Measurements from ENCODE around the gene OR11A1.
"Not testable (repeated sequence)": the region's sequence is repeated elsewhere in the genome, so short reads cannot be mapped to it uniquely, and the experiment has no call there.

Gene OR11A1

DNA sequence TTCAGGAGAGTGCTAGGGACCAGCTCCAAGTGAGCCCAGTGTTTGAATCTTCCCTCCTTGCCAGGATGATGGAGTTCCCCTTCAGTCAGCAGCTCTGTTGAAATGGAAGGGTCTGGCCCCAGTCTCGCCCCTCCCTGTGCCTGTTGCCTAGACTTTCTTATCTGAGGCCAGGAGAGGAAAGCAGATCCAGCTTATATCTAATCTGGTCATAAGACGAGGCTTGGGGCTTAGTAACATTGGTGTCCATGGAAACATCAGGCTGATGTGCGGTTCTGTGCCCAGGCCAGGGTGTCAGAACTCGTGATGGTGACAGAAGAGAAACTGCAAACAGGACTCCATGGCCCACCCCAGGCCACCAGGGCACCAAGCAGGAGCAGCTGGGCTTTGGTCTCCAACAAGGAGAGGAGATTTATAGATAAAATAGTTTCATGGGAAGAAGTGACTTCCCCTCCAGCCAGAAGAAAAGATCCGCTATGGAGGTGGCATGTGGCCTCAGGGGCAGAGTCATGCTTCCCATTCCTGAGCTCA, 21.1 kb upstream of the OR11A1 start:
- no peak for DNase-seq

DNA sequence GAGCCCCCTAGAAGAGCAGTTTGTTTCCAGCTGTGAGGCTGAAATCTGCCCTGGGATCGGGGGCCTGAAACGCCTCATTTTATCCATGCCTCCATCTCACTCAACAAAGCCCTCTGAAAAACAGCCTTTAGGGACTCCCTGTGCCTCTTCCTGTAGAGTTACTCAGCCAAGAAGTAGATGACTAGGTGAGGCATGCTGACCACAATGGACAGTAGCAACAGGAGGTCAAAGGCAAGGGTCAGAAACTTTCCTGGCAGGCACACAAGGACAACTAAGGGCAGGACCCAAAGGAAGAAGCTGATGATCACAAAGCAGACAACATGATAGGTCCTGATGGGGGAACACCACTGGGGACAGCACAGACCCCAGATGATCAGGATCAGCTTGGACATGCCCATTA, 18.1 kb upstream of the OR11A1 start:
- no peak for DNase-seq

DNA sequence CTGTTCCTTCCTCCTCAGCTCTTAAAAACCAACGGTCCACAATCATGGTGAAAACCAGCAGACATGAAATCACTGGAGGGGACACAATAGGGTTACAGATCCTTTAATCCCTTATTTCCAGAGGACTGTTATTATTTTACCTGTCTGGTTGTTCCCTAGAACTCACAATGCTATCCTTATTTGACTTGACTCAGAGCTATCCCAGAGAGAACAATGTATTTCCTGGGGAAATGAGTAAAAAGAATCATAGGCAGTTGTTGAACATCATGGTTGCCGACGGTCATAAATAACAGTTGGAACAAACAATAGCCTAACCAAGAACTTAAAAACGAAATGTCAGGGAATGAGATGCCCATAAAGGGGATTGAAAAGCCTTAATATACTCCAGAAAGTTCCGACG, 9.4 kb upstream of the OR11A1 start:
- DNase-seq, result no peak

DNA sequence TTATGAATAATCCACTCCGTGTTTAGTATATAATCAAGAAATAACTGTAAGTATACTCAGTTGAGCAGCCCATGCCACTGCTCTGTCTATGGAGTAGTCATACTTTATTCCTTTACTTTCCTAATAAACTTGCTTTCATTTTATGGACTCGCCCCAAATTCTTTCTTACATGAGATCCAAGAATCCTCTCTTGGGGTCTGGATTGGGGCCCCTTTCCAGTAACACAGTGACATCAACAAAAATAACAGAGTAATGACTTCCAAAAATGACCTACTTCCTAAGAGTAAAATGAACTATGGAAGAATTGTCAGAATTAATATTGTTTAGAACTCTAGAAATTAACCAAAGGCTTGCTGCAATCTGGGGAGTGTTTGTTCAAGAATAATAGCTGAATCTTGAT, 8.9 kb upstream of the OR11A1 start:
- no peak for DNase-seq

DNA sequence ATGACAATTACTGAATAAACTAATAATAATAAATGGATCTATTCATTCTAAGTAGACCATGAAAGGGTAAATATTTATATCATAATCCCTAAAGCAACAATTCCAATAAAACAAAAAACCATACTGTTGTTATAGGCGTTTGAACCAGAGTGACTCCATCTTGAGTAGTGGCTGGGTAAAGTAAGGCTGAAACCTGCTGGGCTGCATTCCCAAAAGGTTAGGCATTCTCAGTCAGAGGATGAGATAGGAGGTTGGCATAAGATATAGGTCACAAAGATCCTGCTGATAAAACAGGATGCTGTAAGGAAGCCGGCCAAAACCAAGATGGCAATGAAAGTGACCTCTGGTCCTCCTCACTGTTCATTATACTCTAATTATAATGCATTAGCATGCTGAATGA, 8.4 kb upstream of the OR11A1 start:
- DNase-seq, result no peak

DNA sequence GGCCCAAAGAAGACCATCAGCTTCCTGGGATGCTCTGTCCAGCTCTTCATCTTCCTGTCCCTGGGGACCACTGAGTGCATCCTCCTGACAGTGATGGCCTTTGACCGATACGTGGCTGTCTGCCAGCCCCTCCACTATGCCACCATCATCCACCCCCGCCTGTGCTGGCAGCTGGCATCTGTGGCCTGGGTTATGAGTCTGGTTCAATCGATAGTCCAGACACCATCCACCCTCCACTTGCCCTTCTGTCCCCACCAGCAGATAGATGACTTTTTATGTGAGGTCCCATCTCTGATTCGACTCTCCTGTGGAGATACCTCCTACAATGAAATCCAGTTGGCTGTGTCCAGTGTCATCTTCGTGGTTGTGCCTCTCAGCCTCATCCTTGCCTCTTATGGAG, 5.2 kb upstream of the OR11A1 start:
- DNase-seq, result no peak

DNA sequence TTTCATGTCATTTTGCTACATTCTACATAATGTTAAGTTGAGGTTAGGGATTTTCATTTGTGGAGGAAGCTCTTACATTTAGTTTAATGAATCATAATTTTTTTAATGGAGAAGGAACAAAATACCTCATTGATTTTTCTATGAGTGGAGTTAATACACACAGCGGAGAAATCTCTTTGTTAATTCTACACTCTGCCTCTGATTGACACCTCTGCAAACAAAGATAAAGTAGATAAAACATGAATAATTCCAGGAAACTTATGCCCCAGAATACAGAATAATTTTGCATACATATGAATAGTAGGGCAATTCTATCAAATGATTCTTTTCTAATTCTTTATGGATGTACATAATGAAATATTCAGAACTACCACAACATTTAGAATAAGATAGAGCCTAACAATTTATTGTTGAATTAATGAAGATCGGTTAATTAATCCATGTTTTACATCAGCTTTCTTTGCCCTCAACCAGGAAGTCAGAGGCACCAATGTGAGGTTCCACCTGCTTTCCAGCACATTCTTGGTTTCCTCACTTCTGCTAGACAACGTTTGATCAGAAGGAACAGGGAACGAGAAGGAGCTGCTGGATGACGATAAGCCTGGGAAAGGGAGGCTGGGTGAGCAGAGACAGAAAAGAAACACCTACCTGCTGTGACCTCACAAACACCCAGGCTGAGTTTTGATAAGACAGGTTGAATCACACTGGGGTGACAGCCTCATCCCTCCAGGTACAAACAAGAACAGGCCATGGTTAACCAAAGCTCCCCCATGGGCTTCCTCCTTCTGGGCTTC, 4.3 kb upstream of the OR11A1 start:
- no peak for DNase-seq

DNA sequence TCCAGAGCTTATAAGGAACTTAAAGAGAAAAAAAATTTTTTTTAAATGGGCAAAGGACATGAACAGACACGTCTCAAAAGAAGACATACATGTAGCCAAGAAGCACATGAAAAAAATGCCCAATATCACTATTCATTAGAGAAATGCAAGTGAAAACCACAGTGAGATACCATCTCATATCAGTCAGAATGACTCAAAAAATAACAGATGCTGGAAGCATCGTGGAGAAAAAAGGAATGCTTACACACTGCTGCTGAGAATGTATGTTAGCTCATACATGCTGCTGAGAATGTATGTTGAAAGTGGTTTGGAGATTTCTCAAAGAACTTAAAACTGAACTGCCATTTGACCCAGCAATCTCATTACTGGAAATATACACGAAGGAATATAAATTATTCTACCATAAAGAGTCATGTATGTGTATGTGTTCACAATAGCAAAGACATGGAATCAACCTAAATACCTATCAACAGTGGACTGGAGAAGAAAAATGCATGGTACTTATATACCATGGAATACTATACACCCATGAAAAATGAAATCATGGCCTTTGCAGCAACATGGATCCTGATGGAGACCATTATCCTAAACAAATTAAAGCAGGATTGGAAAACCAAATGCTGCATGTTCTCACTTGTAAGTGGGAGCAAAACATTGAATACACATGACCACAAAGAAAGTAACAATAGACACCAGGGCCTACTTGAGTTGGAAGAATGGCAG, 5.2 kb downstream of the OR11A1 start:
- DNase-seq, result no peak

DNA sequence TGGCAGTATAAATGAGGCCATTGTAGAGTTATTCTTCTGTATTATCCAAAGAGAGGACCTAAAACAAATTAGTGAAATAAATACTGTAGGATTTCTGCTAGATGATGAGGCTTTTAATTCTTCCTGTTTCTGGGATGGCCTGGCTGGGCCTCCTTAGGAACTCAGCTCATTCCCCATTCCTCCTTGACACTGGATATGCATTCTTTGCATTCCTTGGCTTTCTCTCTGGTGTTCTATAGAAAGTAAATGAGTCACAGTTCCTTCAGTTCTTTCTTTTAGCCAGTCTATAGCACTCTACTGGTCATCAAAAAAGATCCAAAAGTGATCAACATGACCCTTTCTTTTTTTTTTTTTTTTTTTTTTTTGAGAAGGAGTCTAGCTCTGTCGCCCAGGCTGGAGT, 9.2 kb downstream of the OR11A1 start:
- DNase-seq, result no peak

DNA sequence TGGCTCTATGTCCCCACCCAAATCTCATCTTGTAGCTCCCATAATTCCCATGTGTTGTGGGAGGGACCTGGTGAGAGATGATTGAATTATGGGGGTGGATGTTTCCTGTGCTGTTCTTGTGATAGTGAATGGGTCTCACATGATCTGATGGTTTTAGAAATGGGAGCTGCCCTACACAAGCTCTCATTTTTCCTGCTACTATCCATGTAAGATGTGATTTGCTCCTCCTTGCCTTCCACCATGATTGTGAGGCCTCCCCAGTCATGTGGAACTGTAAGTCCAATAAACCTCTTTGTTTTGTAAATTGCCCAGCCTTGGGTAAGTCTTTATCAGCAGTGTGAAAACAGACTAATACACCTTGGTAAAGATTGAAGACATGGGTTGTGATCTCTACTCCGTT, 12.8 kb downstream of the OR11A1 start:
- DNase-seq, result not testable (repeated sequence)

DNA sequence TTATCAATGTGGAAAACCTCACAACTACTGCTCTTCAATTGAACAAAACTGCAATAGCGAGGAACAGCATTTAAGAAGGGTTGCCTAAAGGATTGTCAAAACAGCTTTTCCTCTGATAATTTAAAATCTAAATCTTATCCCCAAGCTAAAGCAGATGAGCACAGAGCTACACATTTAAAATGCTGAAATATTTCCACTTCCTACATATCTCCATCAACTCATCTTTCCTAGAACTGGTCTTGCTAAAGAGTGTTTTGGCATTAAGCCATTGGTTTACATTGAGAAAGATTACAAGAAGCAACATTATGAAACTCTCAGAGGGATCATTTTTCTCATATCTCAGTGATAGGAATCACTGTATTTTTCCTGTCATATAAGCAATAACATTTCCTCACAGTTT, 14.2 kb downstream of the OR11A1 start:
- DNase-seq, result no peak

DNA sequence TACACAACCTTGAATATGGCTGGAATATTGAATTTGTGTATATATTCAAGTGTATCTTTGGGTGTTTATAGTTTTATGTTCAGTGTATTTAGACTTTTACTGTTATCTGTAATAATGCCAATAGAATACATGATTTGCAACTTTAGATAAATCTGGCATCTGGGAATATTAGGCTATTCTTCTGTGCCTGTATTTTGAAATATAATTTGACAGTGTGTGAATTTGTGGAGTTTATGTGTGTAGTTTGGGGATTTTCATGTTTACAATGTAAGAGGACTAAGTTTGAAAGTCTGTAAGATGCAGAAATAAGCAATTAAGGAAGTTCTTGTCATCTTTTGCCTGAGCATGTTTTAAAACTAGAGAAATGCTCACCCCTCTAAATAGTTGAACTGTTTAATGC, 17.9 kb downstream of the OR11A1 start, which contains the start of gene OR10C1:
TSS of gene OR10C1 (plus strand) at position 301 of the 400 bp plus-strand sequence. CDS start 710 bp downstream, outside the sequence.
- DNase-seq, result no peak

DNA sequence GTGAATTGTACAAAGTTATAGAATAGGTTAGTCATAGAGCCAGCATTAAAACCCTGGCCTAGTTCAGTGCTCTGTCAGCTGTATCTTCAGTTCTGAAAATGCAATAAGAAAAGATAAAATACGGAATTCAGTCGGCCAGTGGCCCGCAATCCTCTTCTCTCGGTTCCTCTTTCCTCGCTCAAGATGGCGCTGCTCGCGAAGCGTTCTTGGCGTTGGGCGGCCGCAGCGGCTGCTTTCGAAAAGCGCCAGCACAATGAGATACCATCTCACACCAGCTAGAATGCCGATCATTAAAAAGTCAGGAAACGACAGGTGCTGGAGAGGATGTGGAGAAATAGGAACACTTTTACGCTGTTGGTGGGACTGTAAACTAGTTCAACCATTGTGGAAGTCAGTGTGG, 20.1 kb downstream of the OR11A1 start:
- DNase-seq, result not testable (repeated sequence)

DNA sequence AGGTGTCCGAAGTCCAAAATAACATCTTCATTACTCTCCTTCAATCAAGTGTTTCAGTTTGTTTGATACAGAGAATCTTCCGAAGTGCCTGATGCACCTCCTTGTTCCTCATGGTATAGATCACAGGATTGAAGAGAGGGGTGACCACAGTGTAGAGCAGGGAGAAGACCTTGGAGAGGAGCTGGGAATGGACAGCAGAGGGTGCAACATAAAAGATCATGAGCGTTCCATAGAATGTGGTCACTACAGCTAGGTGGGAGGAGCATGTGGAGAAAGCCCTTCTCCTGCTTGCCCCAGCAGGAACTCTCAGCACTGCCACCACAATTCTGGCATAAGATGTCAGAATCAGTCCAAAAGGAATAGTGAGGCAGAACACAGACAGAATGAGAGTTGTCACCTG, 30.2 kb downstream of the OR11A1 start:
- no peak for DNase-seq

DNA sequence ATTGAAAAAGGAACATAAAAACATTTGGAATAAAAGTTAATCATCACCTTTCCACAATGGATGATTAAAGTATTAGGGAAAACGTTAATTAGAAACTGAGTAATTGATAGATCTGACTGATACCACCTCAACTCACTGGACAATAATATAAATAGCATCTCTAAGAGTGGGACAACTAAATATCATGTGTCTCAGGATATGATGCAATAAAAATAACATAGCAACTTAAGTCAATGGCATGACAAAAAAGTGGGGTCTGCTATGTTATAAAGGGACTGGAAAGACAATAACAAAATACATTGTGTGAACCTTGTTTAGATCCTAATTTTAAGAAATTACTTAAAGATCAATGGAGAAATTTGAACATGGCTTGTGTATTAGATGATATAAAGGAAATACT, 31.8 kb downstream of the OR11A1 start:
- no peak for DNase-seq

DNA sequence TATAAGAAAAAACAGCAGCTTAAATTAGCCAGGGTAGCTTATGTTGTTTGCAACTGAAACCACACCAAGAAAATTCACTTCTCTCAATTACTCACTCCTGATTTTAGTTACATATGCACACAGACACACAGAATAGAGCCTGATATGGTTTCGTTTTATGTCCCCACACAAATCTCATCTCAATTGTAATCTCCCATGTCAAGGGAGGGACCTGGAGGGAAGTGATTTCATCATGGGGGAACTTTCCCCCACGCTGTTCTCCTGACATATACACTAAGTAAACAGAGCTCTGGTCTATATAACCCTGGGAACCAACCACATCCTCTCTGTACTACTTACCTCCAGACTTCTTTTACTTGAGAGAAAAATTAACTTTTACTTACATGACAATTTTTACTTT, 32.3 kb downstream of the OR11A1 start:
- no peak for DNase-seq

DNA sequence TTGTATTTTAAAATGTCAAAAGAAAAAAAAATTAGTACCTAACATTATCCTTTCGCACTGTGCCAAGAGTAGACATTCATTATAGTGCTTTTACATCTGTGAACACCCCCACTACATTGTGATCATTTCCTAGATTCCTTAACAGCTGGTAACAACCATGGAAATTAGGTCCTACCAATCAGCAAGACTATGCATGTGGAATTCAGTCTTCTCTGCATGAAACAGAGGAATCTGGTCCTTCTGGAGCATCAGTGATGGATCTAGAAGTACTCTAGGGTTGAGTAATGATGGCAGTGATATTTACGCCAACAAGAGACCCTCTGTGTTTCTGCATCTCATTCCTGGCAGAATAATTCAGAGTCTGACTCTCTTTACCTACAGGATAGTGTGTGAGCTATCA, 32.7 kb downstream of the OR11A1 start:
- no peak for DNase-seq

DNA sequence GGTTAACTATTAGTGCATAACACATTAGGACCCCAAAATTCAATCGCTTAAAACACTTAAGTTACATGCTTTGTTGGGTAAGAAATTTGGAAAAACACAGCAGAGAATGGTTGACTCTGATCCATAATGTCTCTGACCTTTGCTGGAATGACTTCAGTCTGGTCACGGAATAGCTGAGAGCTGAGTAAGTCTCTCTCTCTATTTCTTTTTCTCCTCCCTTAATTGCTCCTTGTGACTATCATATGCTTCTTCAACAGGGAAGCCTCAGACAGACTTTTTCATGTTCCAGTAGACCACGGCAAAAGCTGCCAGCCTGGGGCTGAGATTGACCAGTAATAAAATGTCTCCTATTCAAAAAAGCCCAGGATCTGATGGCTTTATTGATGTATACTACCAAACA, 37.4 kb downstream of the OR11A1 start:
- DNase-seq, result no peak

DNA sequence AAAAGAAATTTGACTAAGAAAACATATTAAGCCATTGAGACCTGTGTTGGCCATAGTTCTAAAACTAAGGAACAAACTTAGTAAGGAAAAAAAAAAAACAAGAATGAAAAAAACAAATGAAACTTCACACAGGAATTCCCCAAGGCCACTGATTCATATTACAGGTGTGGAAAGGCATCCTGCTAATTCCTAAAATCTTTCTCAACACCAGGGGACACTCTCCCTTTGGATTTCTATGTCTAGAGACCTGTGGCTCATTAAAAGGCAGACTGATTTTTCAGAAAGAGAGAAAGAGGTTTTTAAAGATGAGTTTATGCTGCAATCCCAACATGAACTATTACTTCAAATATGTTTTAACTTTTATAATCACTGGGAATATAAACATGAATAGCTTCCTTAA, 42.3 kb downstream of the OR11A1 start, which contains the start of gene OR12D1:
TSS of gene OR12D1 (plus strand) at position 341 of the 400 bp plus-strand sequence.
- DNase-seq, result no peak

DNA sequence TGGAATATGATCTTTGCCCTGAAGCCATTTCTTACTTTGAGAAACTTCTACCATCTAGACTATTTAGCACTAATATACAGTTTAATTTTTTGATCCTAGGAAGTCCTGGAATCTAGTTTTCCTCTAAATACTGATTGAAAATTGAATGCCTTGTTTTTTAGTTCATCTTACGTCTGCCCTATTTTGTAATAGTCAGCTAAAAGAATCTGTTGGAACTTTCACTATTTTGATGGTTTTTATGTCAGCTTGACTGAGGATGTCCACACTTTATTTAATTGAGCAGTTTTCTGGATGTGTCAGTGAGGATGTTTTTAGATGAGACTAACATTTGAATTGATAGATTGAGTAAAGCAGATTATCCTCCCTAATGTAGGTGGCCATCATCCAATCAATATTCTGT, 53.1 kb downstream of the OR11A1 start:
- DNase-seq, result no peak

DNA sequence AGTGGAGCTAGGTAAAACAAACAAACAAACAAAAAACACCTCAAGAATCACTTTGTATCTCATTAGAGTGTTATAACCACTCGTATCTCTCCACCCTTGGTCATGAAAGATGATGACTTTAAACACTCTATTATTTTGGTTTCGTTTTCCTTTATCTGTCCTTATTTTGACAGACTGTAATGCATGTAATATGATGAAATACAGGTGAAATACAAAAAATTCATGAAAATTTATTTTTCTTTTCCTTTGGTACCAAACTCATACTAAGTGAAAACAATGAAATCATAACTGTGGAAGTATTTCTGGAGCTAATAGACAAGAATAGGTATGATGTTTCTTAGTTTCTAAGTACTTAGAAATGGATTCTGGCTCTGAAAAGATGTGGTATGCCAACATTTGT, 57.3 kb downstream of the OR11A1 start:
- no peak for DNase-seq

DNA sequence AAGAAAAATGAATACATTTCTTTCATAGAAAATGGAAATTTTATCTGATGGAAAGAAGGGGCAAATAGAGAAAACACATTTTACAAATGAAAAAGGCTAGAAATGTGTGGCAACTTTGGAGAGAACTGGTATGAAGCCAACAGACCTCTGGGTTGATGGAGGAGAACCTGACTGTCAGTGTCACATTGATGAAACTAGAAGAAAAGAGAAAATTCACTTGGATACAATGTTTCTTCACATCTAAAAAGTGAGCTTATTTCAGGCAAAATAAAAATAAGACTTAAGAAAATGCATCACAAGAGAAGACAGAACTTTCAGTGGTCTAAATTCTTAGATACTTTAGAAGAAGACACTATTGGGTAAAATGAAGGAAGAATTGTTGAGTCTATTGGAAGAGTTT, 61.5 kb downstream of the OR11A1 start, which contains the start of gene OR12D2:
TSS of gene OR12D2 (plus strand) at position 301 of the 400 bp plus-strand sequence. CDS start 1,069 bp downstream, outside the sequence.
- DNase-seq, result no peak

DNA sequence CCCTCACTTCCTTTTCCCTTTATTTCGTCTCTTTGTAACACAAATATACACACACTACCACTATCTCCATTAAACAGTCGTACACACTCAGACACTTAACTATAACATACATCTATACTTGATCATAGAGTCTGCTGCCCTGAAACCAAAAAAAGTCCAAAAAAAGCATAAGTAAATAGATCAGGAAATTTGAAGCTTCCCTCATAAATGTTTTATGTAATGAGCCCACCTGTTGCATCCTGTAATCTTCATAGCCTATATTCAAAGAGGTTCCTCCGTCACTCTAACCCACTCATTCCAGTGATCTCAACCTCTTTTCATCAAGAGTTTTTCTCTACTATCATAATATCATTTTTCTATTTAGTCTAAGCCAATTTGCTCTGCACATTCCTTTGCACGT, 68.3 kb downstream of the OR11A1 start:
- DNase-seq, result no peak

DNA sequence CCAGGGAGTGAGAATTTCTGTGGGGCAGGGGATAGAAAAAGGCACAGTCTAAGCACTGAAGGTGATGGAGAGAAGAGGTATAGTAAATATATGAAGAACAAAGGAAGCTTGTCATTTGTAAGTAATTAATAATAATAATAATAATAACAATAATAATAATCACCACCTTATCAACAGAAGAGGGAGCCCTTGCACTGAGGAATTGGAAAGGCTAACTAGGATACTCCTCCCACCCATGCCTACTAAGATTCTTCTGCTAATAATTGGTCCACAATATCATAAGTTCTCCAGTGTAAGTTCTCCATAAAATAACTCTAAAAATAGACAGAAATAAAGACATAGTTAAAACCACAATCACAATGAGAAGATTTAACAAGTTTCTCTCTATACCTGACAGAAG, 80.9 kb downstream of the OR11A1 start:
- no peak for DNase-seq

All from NCI-H2081 treated with DMSO at 0.1 percent for 48 hours (cell line).